ENCODE measurements around the gene SYT1. TPM values are rescaled to one million over a fixed set of nuclear protein-coding genes. Genes with fewer than 3 reads are reported as not detected.

Gene SYT1
- total RNA-seq, 1 experiment from 2014 or later: 1.3 TPM

DNA sequence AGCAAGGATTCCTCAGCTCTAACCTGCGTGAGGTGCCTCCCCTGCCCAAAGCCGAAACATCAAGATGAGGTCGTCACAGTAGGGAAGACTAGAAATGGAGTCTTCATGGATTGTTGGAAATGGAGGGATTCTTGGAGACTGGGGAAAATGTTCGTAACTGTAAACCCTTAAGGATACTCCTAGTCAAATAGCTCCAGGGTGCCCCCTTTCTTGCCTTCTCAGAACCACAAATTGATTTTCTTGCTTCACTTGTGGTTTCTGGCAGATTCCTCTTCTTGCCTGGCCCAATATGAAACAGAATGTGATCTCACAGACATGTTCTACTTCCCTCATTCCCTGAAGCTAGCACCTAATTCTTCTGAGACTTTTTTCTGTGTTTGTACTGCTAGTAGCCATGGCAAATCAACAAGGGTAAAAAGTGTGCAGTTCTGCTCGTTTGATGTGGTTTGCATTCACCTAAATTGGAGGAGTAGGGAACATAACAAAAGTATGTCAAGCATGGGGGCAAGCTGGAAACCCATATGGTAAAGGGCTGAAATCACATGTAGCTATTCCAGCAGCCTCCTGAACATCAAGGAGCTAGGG lies 494.2 kb downstream of the SYT1 start:
- BruUV-seq (replicated peaks): no TSS peak
- Mint-ChIP-seq H3K27ac (ENCODE audit: unreplicated experiment) (no peak overlapping the region), H3K27me3 (ENCODE audit: unreplicated experiment) (no peaks in the 10 kb centered on the region), H3K36me3 (ENCODE audit: insufficient read depth, unreplicated experiment) (no peaks in the 10 kb centered on the region), H3K9me3 (ENCODE audit: low read depth, unreplicated experiment) (no peaks in the 10 kb centered on the region), H3K4me1 (ENCODE audit: low read depth, unreplicated experiment) (no peaks in the 10 kb centered on the region), H3K4me3 (ENCODE audit: low read depth, unreplicated experiment) (no peak overlapping the region)
- intact Hi-C loops (cut with micrococcal nuclease; ENCODE audit: unreplicated experiment): no loop called here
- CTCF ChIA-PET: interaction anchor here (1.3 kb wide), 1 partner anchor 14 kb away, joined by 4 read pairs; no protein-coding TSS in a partner anchor
- TF ChIP-seq, protein P1, sequence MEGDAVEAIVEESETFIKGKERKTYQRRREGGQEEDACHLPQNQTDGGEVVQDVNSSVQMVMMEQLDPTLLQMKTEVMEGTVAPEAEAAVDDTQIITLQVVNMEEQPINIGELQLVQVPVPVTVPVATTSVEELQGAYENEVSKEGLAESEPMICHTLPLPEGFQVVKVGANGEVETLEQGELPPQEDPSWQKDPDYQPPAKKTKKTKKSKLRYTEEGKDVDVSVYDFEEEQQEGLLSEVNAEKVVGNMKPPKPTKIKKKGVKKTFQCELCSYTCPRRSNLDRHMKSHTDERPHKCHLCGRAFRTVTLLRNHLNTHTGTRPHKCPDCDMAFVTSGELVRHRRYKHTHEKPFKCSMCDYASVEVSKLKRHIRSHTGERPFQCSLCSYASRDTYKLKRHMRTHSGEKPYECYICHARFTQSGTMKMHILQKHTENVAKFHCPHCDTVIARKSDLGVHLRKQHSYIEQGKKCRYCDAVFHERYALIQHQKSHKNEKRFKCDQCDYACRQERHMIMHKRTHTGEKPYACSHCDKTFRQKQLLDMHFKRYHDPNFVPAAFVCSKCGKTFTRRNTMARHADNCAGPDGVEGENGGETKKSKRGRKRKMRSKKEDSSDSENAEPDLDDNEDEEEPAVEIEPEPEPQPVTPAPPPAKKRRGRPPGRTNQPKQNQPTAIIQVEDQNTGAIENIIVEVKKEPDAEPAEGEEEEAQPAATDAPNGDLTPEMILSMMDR (IDR thresholded peaks at IDR 0.05; ENCODE audit: unreplicated experiment): no peak
- no peak for DNase-seq

GRCh38 chr12:79360286-79360685 lies 495.7 kb downstream of the SYT1 start:
- H3K9me3 Mint-ChIP-seq (ENCODE audit: low read depth, unreplicated experiment): no peaks in the 10 kb centered on the region
- no peak overlapping the region for H3K27ac Mint-ChIP-seq (ENCODE audit: unreplicated experiment)
- no peaks in the 10 kb centered on the region for H3K4me1 Mint-ChIP-seq (ENCODE audit: low read depth, unreplicated experiment)
- CTCF ChIA-PET: no interaction called here
- H3K4me3 Mint-ChIP-seq (ENCODE audit: low read depth, unreplicated experiment): no peak overlapping the region
- DNase-seq: no peak
- no peaks in the 10 kb centered on the region for H3K27me3 Mint-ChIP-seq (ENCODE audit: unreplicated experiment)
- TF ChIP-seq, protein P1 (IDR thresholded peaks at IDR 0.05; ENCODE audit: unreplicated experiment): no peak
- no TSS peak for BruUV-seq (replicated peaks)
- H3K36me3 Mint-ChIP-seq (ENCODE audit: insufficient read depth, unreplicated experiment): no peaks in the 10 kb centered on the region
- intact Hi-C loops (cut with micrococcal nuclease; ENCODE audit: unreplicated experiment): no loop called here

GRCh38 chr12:79360936-79361335 lies 496.4 kb downstream of the SYT1 start:
- no peaks in the 10 kb centered on the region for H3K36me3 Mint-ChIP-seq (ENCODE audit: insufficient read depth, unreplicated experiment)
- no peak for DNase-seq
- H3K27me3 Mint-ChIP-seq (ENCODE audit: unreplicated experiment): no peaks in the 10 kb centered on the region
- no peaks in the 10 kb centered on the region for H3K9me3 Mint-ChIP-seq (ENCODE audit: low read depth, unreplicated experiment)
- no peak overlapping the region for H3K4me3 Mint-ChIP-seq (ENCODE audit: low read depth, unreplicated experiment)
- TF ChIP-seq, protein P1 (IDR thresholded peaks at IDR 0.05; ENCODE audit: unreplicated experiment): no peak
- H3K27ac Mint-ChIP-seq (ENCODE audit: unreplicated experiment): no peak overlapping the region
- intact Hi-C loops (cut with micrococcal nuclease; ENCODE audit: unreplicated experiment): no loop called here
- H3K4me1 Mint-ChIP-seq (ENCODE audit: low read depth, unreplicated experiment): no peaks in the 10 kb centered on the region
- BruUV-seq (replicated peaks): no TSS peak
- CTCF ChIA-PET: no interaction called here

DNA sequence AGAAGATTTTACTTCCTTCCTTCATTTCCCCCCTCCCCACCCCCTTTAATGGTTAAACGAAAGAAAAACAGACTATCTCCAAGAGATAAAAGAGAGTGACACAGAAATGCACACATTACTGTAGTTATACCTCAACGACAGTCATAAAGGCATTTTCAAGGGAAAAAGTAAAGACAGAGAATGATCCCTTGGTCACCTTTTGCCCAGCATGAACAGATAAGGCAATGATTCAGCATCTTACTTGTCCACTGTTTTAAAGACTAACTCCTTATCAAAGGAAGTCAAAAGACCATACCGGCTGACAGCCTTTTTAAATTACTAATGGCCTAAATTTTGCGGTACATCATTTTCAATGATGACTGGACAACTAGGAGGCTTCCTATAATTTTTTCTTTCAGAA lies 499.6 kb downstream of the SYT1 start:
- intact Hi-C loops (cut with micrococcal nuclease; ENCODE audit: unreplicated experiment): no loop called here
- CTCF ChIA-PET: no interaction called here
- no peaks in the 10 kb centered on the region for H3K36me3 Mint-ChIP-seq (ENCODE audit: insufficient read depth, unreplicated experiment)

More for the DNA sequence above, 499.6 kb downstream of the SYT1 start:
- no peak overlapping the region for H3K27ac Mint-ChIP-seq (ENCODE audit: unreplicated experiment)
- H3K27me3 Mint-ChIP-seq (ENCODE audit: unreplicated experiment): no peaks in the 10 kb centered on the region
- H3K4me3 Mint-ChIP-seq (ENCODE audit: low read depth, unreplicated experiment): no peak overlapping the region
- H3K4me1 Mint-ChIP-seq (ENCODE audit: low read depth, unreplicated experiment): peaks cover 8% of the 10 kb centered on the region
- BruUV-seq (replicated peaks): no TSS peak
- no peaks in the 10 kb centered on the region for H3K9me3 Mint-ChIP-seq (ENCODE audit: low read depth, unreplicated experiment)
- TF ChIP-seq, protein P1 (IDR thresholded peaks at IDR 0.05; ENCODE audit: unreplicated experiment): no peak
- no peak for DNase-seq

Measured in Calu3 (cell line).